Activated CD8-positive, alpha-beta memory T cell treated with anti-CD3 and anti-CD28 coated beads for 24 hours (primary cell): ENCODE results near the gene ZNF684.

Experiments used
- DNase-seq: peaks from one replicate; pipeline ENCODE4 v3.0.0-alpha.2; 2020

The ZNF684 gene

DNA sequence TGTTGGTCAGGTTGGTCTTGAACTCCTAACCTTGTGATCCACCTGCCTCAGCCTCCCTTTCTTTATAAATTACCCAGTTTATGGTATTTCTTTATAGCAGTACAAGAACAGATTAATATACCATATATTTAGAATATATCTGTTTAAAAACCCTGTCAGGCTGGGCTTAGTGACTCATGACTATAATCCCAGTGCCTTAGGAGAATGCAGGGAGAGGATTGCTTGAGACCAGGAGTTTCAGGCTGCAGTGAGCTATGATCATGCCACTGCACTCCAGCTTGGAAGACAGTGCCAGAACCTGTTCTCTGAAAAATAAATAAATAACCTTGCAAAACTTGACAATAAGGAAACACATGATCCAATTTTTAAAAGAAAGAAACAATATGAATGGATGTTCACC lies 43.9 kb downstream of the ZNF684 start:
- DNase-seq, result no peak

DNA sequence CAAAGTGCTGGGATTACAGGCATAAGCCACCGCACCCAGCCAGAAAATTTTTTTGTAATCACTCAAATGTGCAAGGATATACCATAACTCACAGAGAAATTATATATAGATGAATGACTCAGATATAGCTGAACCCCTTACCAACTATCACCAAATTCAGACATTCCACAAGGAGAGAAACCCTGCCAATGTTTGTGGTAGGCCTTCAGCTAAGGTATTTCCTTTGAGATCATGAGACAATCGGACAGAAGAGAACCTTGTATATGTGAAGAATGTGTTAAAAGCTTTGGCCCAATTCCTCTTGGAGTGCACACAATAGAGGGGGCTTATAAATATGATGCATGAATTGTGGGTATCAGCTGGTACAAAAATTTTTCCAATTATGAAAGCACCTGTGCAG lies 50.7 kb downstream of the ZNF684 start:
- DNase-seq, result no peak

- no peak for DNase-seq
Measured at GRCh38 chr1:40583980-40584379, 52.5 kb downstream of the ZNF684 start.

DNA sequence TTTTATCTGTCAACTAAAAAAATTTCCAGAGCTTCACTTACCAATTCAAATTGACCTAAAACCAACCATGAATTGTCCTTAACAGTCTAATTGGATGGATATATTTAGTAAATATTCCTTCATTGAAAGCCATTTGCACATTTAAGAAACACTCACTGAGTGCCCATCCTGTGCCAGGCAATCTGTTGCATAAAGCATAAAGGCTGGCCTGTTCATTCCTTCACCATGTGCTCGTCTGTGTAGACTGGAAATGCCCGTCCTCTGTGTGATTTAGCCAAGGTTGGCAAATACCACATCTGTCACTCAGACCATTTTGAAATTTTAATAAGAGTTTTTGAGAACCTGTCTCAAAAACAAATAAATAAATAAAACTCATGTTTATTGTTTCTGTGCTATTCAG lies 57.1 kb downstream of the ZNF684 start:
- no peak for DNase-seq

DNA sequence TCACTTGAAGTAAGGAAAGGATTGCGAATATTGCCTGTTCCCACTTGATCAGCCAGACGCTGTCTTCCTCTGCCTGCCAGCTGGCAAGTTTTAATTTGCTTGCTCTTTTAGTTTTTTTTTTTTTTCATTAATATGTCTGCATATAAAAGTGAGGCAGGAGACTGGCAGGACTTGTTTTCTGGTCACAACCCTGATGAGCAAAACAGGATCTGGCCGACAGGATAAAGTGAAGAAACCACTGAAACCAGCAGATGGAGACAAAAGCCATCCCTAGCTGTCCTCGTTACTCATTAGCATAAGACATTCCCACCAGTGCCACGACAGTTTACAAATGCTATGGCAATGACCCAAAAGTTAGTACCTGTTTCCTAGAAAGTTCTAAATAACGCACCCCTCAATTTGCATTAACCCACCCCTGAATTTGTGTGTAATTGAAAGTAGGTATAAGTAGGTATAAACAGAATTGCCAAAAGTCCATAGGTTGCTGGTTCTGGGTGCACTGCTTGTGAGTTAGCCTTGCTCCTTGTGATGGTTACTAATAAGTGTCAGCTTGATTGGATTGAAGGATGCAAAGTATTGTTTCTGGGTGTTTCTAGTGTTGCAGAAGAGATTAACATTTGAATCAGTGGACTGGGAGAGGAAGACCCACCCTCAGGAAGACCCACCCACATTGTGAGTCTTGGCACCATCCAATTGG lies 60.8 kb downstream of the ZNF684 start:
- no peak for DNase-seq

DNA sequence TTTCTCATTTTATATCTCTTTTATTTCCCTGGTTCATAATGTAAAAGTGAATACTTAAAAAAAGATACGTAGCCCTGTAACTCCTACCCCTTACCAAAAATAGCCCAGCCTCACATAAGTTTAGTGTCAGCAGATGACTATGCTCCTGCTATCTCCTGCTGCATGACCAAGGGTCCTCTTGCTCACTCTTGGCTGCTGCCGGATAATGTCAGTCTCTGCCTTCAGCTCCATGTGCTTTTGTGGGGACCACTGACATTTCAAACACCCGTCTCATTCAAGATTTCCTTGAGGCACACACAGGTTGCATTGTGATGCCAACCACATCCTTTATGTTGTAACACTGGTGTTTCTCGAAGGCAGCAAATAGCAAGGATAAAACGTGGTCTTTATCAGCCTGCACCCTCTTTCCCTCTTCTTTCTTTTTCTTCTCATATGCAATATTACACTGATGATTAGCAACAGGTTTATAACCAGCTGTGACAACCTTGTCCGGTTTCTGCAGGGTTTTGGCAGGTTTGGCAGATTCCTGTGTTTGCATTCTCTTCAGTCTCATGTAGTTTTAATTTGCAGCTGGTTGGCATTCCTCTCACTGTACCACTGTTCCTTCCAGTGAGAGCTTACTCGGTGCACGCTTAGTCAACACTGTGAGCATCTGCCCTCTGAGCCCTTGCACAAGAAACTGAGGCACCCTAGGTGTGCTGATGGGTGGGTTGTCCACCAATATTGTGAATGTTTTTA lies 62.2 kb downstream of the ZNF684 start:
- DNase-seq, result no peak

DNA sequence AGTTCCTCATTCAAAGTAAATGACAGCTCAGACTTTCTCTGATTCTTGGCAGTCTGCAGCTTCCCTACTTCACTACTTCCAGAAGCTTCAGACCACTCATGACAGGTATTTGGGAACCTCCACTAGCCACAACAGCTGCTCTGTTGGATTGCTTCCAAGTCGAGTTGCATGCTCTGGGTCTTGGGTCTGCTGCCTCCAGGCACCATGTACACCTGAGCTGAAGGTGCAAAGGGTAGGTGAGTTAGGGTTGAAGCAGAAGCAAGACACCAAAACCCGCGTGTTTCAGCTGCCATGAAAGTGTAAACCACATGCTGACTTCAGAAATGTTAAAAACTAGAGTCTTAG lies 62.7 kb downstream of the ZNF684 start:
- DNase-seq, result no peak

- DNase-seq, result no peak
Measured at GRCh38 chr1:40595623-40596022, 64.2 kb downstream of the ZNF684 start.
